HFFc6 (cell line): ENCODE results near the gene CACNA1C. TPM values are rescaled to one million over a fixed set of nuclear protein-coding genes. Genes with fewer than 3 reads are reported as not detected.

Experiments used
- DNase-seq: peaks from one replicate; pipeline ENCODE4 v3.0.0-alpha.2; 2018
- H3K27ac Mint-ChIP-seq: 2 replicates; pipeline ENCODE4 v1.8.0; 2020; ENCODE audit warnings: mild to moderate bottlenecking, mixed read lengths
- H3K27me3 Mint-ChIP-seq: 2 replicates; pipeline ENCODE4 v1.8.0; 2021; ENCODE audit warnings: mild to moderate bottlenecking, moderate library complexity, mixed read lengths; ENCODE audit not compliant: insufficient read depth
- H3K36me3 Mint-ChIP-seq: 2 replicates; pipeline ENCODE4 v1.8.0; 2021; ENCODE audit warnings: low read depth, mixed read lengths
- H3K4me1 Mint-ChIP-seq: 2 replicates; pipeline ENCODE4 v1.8.0; 2020; ENCODE audit warnings: low read depth, mixed read lengths
- H3K4me3 Mint-ChIP-seq: 2 replicates; pipeline ENCODE4 v1.8.0; 2020; ENCODE audit warnings: mild to moderate bottlenecking, moderate library complexity, mixed read lengths
- H3K9me3 Mint-ChIP-seq: 2 replicates; pipeline ENCODE4 v1.8.0; 2020; ENCODE audit warnings: mild to moderate bottlenecking, mixed read lengths
- total RNA-seq, 6 experiments: library from RNA; stranded (reverse); fragmentation: NEBNext Ultra II Directional; extraction: Animal tissue kit (Norgen Biotek cat#: 25700); gene quantifications; 2 replicates in 1 of 6; 3 replicates in 5 of 6; pipeline ENCODE4 v1.2.3, GENCODE V29; 2021
- TF ChIP-seq, protein P1 (sequence below): fragments of 200-600 bp; sonication (generic); IDR thresholded peaks from 2 replicates; pipeline ENCODE4 v1.5.0; 2021; ENCODE audit warnings: antibody characterized with exemption, mild to moderate bottlenecking

CACNA1C gene
- total RNA-seq, 6 experiments from 2014 or later, result 6.7 to 11.5 (median 10.6) TPM

DNA sequence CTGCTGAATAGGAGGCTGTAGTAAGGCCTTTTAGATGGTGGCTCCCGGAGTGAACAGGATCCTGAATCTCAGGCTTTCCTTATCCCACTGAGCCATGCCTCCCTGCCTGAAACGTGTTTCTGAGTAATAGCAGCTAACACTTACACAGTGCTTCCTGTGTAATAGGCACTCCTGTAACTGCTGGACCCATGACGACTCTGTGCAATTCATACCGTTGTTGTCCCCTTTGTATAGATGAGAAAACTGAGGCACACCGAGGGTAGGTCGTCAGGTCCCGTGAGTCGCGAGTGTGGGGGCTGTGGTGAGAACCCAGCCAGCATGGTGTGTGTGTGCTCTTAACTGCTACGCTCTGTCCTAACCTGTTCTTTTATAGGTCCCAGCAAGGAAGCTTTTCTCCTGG, 193.6 kb downstream of the CACNA1C start:
- H3K36me3 Mint-ChIP-seq, result peaks cover 5% of the 10 kb centered on the region; the same call in 1 of the 2 replicates
- peaks cover 92% of the 10 kb centered on the region for H3K4me1 Mint-ChIP-seq
- 0 out of 2 replicates have a peak overlapping the region, but pooled peaks have one; percentile 73 for H3K27ac Mint-ChIP-seq
- no peak for DNase-seq
- H3K9me3 Mint-ChIP-seq, result no peaks in the 10 kb centered on the region
- peaks cover 3% of the 10 kb centered on the region for H3K27me3 Mint-ChIP-seq
- no peak overlapping the region for H3K4me3 Mint-ChIP-seq
- TF ChIP-seq, protein P1, sequence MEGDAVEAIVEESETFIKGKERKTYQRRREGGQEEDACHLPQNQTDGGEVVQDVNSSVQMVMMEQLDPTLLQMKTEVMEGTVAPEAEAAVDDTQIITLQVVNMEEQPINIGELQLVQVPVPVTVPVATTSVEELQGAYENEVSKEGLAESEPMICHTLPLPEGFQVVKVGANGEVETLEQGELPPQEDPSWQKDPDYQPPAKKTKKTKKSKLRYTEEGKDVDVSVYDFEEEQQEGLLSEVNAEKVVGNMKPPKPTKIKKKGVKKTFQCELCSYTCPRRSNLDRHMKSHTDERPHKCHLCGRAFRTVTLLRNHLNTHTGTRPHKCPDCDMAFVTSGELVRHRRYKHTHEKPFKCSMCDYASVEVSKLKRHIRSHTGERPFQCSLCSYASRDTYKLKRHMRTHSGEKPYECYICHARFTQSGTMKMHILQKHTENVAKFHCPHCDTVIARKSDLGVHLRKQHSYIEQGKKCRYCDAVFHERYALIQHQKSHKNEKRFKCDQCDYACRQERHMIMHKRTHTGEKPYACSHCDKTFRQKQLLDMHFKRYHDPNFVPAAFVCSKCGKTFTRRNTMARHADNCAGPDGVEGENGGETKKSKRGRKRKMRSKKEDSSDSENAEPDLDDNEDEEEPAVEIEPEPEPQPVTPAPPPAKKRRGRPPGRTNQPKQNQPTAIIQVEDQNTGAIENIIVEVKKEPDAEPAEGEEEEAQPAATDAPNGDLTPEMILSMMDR, result no peak

DNA sequence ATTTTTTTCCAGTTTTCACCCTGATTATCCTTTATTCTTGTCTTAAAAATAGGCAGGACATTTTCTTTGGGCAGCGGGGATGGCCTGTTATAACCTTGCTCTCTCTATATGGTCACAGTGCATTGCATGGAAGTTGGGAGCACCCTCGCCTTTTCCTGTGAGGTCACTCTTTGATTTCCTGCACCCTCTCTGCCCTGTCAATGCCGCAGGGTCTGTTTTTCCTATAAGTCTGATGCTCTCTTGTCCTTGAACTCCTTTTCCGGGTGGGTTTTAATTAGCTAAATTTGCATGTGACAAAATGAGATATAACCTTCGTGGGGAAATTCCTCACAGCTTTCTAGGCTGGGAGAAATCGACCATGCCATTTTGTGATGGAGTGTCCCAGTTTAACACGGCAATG, 194.3 kb downstream of the CACNA1C start:
- Mint-ChIP-seq H3K4me1 (peaks cover 96% of the 10 kb centered on the region), H3K9me3 (no peaks in the 10 kb centered on the region), H3K36me3 (peaks cover 5% of the 10 kb centered on the region; the same call in 1 of the 2 replicates), H3K27me3 (peaks cover 3% of the 10 kb centered on the region), H3K27ac (peak overlapping the region; percentile 73; the same call in 1 of the 2 replicates), H3K4me3 (no peak overlapping the region)
- TF ChIP-seq, protein P1, result no peak
- no peak for DNase-seq

DNA sequence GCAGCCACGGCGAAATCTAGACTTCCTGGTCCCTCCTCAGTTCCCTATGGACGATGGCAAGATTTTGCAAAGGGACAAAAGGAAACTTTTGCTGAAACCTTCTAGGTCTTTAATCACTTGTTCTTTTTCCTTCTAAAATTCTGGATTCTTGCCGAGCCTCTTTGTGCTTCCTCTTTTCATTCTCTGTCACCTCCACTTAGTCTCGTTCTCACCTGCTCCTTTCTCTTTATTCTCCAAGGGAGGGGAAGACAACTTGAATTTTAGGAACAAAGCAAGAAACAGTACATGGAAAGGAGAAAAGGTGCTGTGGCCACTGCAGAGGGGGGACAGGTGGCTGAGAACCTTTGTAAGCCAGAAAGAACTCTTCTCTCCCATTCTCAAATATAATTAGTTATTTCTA, 194.8 kb downstream of the CACNA1C start:
- Mint-ChIP-seq H3K27ac (peak overlapping the region; percentile 73), H3K36me3 (peaks cover 5% of the 10 kb centered on the region; the same call in 1 of the 2 replicates), H3K9me3 (no peaks in the 10 kb centered on the region), H3K27me3 (peaks cover 3% of the 10 kb centered on the region), H3K4me1 (peaks cover 91% of the 10 kb centered on the region), H3K4me3 (peak overlapping the region; percentile 74; the same call in 1 of the 2 replicates)
- TF ChIP-seq, protein P1, result no peak
- no peak for DNase-seq

DNA sequence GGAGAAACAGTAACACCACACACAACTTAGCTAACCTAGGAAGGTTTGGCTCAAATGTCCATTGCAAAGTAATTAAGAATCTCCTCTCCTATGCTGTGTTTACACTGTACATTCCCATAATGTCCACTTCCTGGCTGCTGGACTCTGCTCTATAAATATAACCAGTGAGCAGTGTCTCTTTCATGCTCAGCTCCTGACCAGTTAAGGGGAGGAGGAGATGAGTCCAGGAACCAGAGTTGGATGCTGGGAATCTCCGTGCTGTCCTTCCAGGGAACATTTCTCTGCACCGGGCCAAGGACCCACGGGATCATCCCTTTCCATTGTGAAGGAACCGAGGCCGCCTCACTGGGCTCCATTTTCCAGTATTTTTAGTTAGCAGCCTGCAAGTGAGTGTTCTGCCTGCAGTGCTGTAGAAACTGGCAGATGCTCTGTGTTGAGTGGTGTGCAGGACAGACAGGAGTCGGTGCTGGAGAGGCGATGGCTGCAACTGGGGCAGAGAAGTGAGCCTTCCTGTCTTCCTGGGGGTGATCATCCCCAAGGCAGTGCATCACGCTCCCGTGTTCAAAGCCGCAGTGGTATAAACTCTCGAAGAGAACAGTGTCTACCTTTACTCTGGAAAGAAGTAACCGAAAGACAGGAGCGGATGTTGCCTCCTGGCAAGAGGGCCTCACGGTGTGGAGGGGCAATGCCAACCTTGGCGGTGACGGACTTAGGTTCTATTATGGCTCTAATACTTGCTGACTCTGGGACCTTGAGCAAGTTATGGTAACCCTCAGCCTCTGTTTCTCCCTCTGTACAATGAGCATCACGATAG, 195.5 kb downstream of the CACNA1C start:
- TF ChIP-seq, protein P1, result no peak
- H3K4me3 Mint-ChIP-seq, result peak overlapping the region; percentile 74
- H3K27me3 Mint-ChIP-seq, result peaks cover 3% of the 10 kb centered on the region
- no peaks in the 10 kb centered on the region for H3K9me3 Mint-ChIP-seq
- peaks cover 84% of the 10 kb centered on the region for H3K4me1 Mint-ChIP-seq
- DNase-seq, result peak; percentile 69
- no peaks in the 10 kb centered on the region; the same call in 1 of the 2 replicates for H3K36me3 Mint-ChIP-seq
- H3K27ac Mint-ChIP-seq, result peak overlapping the region; percentile 73

DNA sequence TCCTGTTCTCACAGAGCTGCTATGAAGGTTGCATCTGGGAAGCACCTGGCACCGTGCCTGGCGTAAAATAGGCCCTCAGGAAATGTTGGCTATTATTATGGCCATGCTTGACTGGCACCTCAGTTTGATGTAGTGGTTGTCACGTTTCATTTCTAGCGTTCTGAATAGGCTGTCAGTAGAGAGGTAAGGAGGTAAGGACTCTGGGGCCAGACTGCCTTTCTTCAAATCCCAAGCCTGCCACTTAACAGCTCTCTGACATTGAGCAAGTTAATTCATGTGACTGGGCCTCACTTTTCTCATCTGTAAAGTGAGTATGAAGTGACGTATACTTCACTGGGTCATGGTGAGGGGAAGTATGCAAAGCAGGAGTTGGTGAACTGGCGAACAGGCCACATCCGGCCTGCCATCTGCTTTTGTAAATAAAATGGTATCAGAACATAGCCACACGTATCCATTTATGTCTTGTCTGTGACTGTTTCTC, 196.2 kb downstream of the CACNA1C start:
- peaks cover 3% of the 10 kb centered on the region; the same call in 1 of the 2 replicates for H3K36me3 Mint-ChIP-seq
- H3K27ac Mint-ChIP-seq, result peak overlapping the region; percentile 73
- H3K4me3 Mint-ChIP-seq, result peak overlapping the region; percentile 49
- TF ChIP-seq, protein P1, result no peak
- H3K4me1 Mint-ChIP-seq, result peaks cover 78% of the 10 kb centered on the region
- DNase-seq, result peak; percentile 68
- H3K9me3 Mint-ChIP-seq, result no peaks in the 10 kb centered on the region
- peaks cover 4% of the 10 kb centered on the region for H3K27me3 Mint-ChIP-seq
